Measurements from ENCODE around the gene PPP6R2. TPM values are rescaled to one million over a fixed set of nuclear protein-coding genes. Genes with fewer than 3 reads are reported as not detected.
"Not testable (repeated sequence)": the region's sequence is repeated elsewhere in the genome, so short reads cannot be mapped to it uniquely, and the experiment has no call there.

PPP6R2 gene
- total RNA-seq, 2 experiments from 2014 or later = 62.3 to 64.5 TPM

GRCh38 chr22:50376085-50376651, 33.0 kb downstream of the PPP6R2 start:
- H3K4me3 ChIP-seq (ENCODE audit: low read depth, low read length, poor library complexity, severe bottlenecking) = no peak overlapping the region
- no peaks in the 10 kb centered on the region for H3K4me1 ChIP-seq (ENCODE audit: insufficient read depth, low read length, poor library complexity, severe bottlenecking)
- ChIA-PET POLR2A (no interaction called here), CTCF (ENCODE audit: unreplicated experiment) (no interaction called here)
- intact Hi-C loops (cut with micrococcal nuclease; ENCODE audit: unreplicated experiment) = no loop called here
- H3K27ac ChIP-seq (ENCODE audit: low read depth, low read length, poor library complexity, severe bottlenecking) = no peak overlapping the region
- DNase-seq (ENCODE audit: low spot score) = no peak
- H3K36me3 ChIP-seq (ENCODE audit: insufficient read depth, low read length) = peaks cover 90% of the 10 kb centered on the region
- H2AFZ ChIP-seq (ENCODE audit: low read length) = no peak overlapping the region
- BruUV-seq (replicated peaks) = no TSS peak
- no peaks in the 10 kb centered on the region for H4K20me1 ChIP-seq (ENCODE audit: insufficient read depth, low read length)
- peaks cover 2% of the 10 kb centered on the region; the same call in 1 of the 2 replicates for H3K79me2 ChIP-seq (ENCODE audit: insufficient read depth, low read depth, low read length)
- no peaks in the 10 kb centered on the region for H3K9me2 ChIP-seq (ENCODE audit: insufficient read depth, low read length)
- H3K4me2 ChIP-seq (ENCODE audit: low read length) = no peak overlapping the region
- peaks cover 14% of the 10 kb centered on the region; the same call in 1 of the 2 replicates for H3K9me3 ChIP-seq (ENCODE audit: low read length)
- TF ChIP-seq CTCF (conservative IDR thresholded peaks at IDR 0.05; ENCODE audit: low read length) (no peak), EZH2phosphoT487 (IDR thresholded peaks at IDR 0.05; ENCODE audit: borderline replicate concordance, low read depth, low read length) (no peak)

GRCh38 chr22:50381021-50381555, 38.0 kb downstream of the PPP6R2 start:
- H4K20me1 ChIP-seq (ENCODE audit: insufficient read depth, low read length); CTCF ChIA-PET (ENCODE audit: unreplicated experiment); BruUV-seq (replicated peaks); DNase-seq (ENCODE audit: low spot score); H2AFZ ChIP-seq (ENCODE audit: low read length); H3K4me1 ChIP-seq (ENCODE audit: insufficient read depth, low read length, poor library complexity, severe bottlenecking); intact Hi-C loops (cut with micrococcal nuclease; ENCODE audit: unreplicated experiment); H3K27ac ChIP-seq (ENCODE audit: low read depth, low read length, poor library complexity, severe bottlenecking); H3K79me2 ChIP-seq (ENCODE audit: insufficient read depth, low read depth, low read length); H3K4me2 ChIP-seq (ENCODE audit: low read length); H3K4me3 ChIP-seq (ENCODE audit: low read depth, low read length, poor library complexity, severe bottlenecking); H3K9me2 ChIP-seq (ENCODE audit: insufficient read depth, low read length); POLR2A ChIA-PET: not testable (repeated sequence)
- H3K9me3 ChIP-seq (ENCODE audit: low read length) = peaks cover 14% of the 10 kb centered on the region; the same call in 1 of the 2 replicates
- peaks cover 51% of the 10 kb centered on the region for H3K36me3 ChIP-seq (ENCODE audit: insufficient read depth, low read length)

- no peaks in the 10 kb centered on the region for H4K20me1 ChIP-seq (ENCODE audit: insufficient read depth, low read length)
- no peak overlapping the region for H3K4me3 ChIP-seq (ENCODE audit: low read depth, low read length, poor library complexity, severe bottlenecking)
- no peaks in the 10 kb centered on the region for H3K9me2 ChIP-seq (ENCODE audit: insufficient read depth, low read length)
- ChIA-PET CTCF (ENCODE audit: unreplicated experiment) (no interaction called here), POLR2A (interaction anchor here (0.7 kb wide), 1 partner anchor 128 kb away, joined by 4 read pairs; no protein-coding TSS in a partner anchor)
- peaks cover 70% of the 10 kb centered on the region for H3K36me3 ChIP-seq (ENCODE audit: insufficient read depth, low read length)
- no peak overlapping the region for H3K27ac ChIP-seq (ENCODE audit: low read depth, low read length, poor library complexity, severe bottlenecking)
- H3K79me2 ChIP-seq (ENCODE audit: insufficient read depth, low read depth, low read length) = no peaks in the 10 kb centered on the region; the same call in 1 of the 2 replicates
- BruUV-seq (replicated peaks) = no TSS peak
- no peaks in the 10 kb centered on the region for H3K4me1 ChIP-seq (ENCODE audit: insufficient read depth, low read length, poor library complexity, severe bottlenecking)
- no peak for DNase-seq (ENCODE audit: low spot score)
- no peaks in the 10 kb centered on the region for H3K9me3 ChIP-seq (ENCODE audit: low read length)
- no peak overlapping the region for H2AFZ ChIP-seq (ENCODE audit: low read length)
- H3K4me2 ChIP-seq (ENCODE audit: low read length) = no peak overlapping the region
- no peak for TF ChIP-seq EZH2phosphoT487 (IDR thresholded peaks at IDR 0.05; ENCODE audit: borderline replicate concordance, low read depth, low read length)
- TF ChIP-seq CTCF (conservative IDR thresholded peaks at IDR 0.05; ENCODE audit: low read length) = no peak
- intact Hi-C loops (cut with micrococcal nuclease; ENCODE audit: unreplicated experiment) = no loop called here
Measured at GRCh38 chr22:50396751-50397370, 53.7 kb downstream of the PPP6R2 start.

GRCh38 chr22:50397371-50398060, 54.4 kb downstream of the PPP6R2 start:
- H3K4me3 ChIP-seq (ENCODE audit: low read depth, low read length, poor library complexity, severe bottlenecking); CTCF ChIA-PET (ENCODE audit: unreplicated experiment); H3K9me3 ChIP-seq (ENCODE audit: low read length); H2AFZ ChIP-seq (ENCODE audit: low read length); DNase-seq (ENCODE audit: low spot score); BruUV-seq (replicated peaks); H4K20me1 ChIP-seq (ENCODE audit: insufficient read depth, low read length); H3K27ac ChIP-seq (ENCODE audit: low read depth, low read length, poor library complexity, severe bottlenecking); H3K9me2 ChIP-seq (ENCODE audit: insufficient read depth, low read length); intact Hi-C loops (cut with micrococcal nuclease; ENCODE audit: unreplicated experiment); H3K4me1 ChIP-seq (ENCODE audit: insufficient read depth, low read length, poor library complexity, severe bottlenecking); H3K79me2 ChIP-seq (ENCODE audit: insufficient read depth, low read depth, low read length); H3K4me2 ChIP-seq (ENCODE audit: low read length): not testable (repeated sequence)
- POLR2A ChIA-PET = interaction anchor here (0.7 kb wide), 2 partner anchors 128 to 145 kb away, joined by 4 to 5 read pairs; no protein-coding TSS in a partner anchor
- H3K36me3 ChIP-seq (ENCODE audit: insufficient read depth, low read length) = peaks cover 70% of the 10 kb centered on the region
